Activated T-cell treated with anti-CD3 and anti-CD28 coated beads, Interleukin-2, amount 50 U/mL, for 4 hours (primary cell): Measurements from ENCODE around the gene TMEM167A. TPM values are rescaled to one million over a fixed set of nuclear protein-coding genes. Genes with fewer than 3 reads are reported as not detected.
"Not testable (repeated sequence)": the region's sequence is repeated elsewhere in the genome, so short reads cannot be mapped to it uniquely, and the experiment has no call there.

Source experiments
- ATAC-seq, 2 donors: fragments of 200-7000 bp; cut with Tn5 transposase; one replicate each; pipeline ENCODE4 v1.10.0; 2021
- DNase-seq: peaks from one replicate; pipeline ENCODE4 v3.0.0-alpha.2; 2020
- H3K27me3 Mint-ChIP-seq: one replicate; pipeline ENCODE4 v1.8.0; 2021; ENCODE audit warnings: low read depth, mixed read lengths
- H3K36me3 Mint-ChIP-seq: one replicate; pipeline ENCODE4 v1.8.0; 2022; ENCODE audit warnings: mixed read lengths; ENCODE audit not compliant: insufficient read depth
- H3K4me1 Mint-ChIP-seq: one replicate; pipeline ENCODE4 v1.8.0; 2021; ENCODE audit warnings: low read depth, mixed read lengths
- H3K4me3 Mint-ChIP-seq: one replicate; pipeline ENCODE4 v1.8.0; 2021; ENCODE audit warnings: mild to moderate bottlenecking, moderate library complexity, mixed read lengths
- H3K9me3 Mint-ChIP-seq: one replicate; pipeline ENCODE4 v1.8.0; 2021; ENCODE audit warnings: mixed read lengths
- total RNA-seq, 3 donors: library from RNA; stranded (reverse); gene quantifications; one replicate each; pipeline ENCODE4 v1.2.1, GENCODE V29; 2021

Gene TMEM167A
- total RNA-seq, 3 donors from 2014 or later = 99.5 to 114 (median 111) TPM

DNA sequence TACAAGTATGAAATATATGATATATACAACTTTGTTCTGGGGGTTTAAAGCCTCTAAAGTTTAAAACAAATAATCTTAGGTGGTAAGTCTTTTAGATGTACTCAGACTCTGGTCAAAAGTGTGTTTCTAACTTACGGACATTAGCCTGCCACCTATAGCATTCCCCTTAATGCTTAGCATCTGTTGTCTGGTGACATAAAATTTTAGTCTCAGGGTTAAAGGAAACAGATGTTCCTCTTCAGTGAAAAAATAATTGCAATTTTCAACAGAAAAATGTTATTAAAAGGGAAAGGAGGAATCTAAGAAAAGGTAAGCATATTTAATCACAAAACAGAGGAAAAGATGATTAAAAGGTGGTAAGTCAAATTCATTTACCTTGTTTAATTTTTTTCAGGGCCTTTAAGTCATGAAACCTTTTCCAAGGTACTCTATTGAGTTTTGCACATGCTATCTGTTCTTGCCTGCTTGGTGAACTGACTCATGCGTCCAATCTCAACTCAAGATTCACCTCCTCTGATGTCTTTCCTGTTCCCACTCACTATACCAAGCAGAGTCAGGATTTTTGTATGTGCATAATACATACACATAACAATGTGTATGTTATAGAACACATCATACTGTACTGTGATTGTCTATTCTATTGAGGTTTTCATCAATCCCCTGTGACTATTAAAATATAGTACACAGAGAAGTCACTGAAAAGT, 7.9 kb downstream of the TMEM167A start:
- peaks cover 25% of the 10 kb centered on the region for H3K36me3 Mint-ChIP-seq
- peaks cover 68% of the 10 kb centered on the region for H3K4me1 Mint-ChIP-seq
- H3K9me3 Mint-ChIP-seq = no peaks in the 10 kb centered on the region
- H3K27me3 Mint-ChIP-seq = no peaks in the 10 kb centered on the region
- peak in 1 of 2 donors; percentile 48 for ATAC-seq
- DNase-seq = no peak
- H3K4me3 Mint-ChIP-seq = no peak overlapping the region

DNA sequence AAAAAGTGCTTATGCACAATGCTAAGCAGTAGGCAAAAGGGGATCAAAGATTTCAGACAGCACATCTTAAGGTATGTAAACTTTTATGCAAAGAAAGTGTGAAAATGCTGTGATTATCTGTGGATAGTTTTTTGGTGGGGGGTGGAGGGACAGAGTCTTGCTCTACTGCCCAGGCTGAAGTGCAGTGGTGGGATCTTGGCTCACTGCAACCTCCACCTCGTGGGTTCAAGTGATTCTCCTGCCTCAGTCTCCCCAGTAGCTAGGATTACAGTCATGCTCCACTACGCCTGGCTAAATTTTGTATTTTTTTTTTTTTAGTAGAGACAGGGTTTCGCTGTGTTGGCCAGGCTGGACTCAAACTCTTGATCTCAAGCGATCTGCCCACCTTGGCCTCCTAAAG, 9.8 kb downstream of the TMEM167A start:
- H3K4me1 Mint-ChIP-seq = peaks cover 56% of the 10 kb centered on the region
- H3K27me3 Mint-ChIP-seq, ATAC-seq, H3K4me3 Mint-ChIP-seq, H3K9me3 Mint-ChIP-seq, DNase-seq: not testable (repeated sequence)
- H3K36me3 Mint-ChIP-seq = peaks cover 13% of the 10 kb centered on the region

DNA sequence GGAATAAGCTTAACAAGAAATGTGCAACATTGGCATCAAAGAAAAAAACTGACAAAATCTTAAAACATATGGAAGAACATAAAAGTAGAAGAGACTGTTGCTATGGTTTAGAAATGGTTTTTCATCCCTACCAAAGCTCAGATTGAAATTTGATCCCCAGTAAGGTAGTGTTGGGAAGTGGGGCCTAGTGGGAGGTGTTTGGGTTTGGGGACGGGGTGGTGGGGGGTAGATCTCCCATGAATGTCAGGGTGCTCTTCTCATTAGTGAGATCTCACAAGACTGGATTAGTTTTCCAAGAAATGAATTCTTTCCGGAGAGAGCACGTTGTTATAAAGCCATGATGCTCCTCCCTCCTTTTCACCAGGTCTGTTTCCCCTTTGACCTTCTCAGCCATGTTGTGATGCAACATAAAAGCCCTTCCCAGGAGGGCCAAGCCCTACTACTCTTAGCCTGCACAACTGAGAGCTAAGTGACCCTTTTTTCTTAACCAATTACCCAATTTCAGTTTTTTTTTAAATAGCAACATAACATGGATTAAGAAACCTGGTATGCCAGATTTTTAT, 10.6 kb downstream of the TMEM167A start:
- Mint-ChIP-seq H3K4me3 (no peak overlapping the region), H3K9me3 (no peaks in the 10 kb centered on the region), H3K27me3 (no peaks in the 10 kb centered on the region), H3K36me3 (peaks cover 10% of the 10 kb centered on the region), H3K4me1 (peaks cover 50% of the 10 kb centered on the region)
- no peak for DNase-seq
- ATAC-seq = no peak

DNA sequence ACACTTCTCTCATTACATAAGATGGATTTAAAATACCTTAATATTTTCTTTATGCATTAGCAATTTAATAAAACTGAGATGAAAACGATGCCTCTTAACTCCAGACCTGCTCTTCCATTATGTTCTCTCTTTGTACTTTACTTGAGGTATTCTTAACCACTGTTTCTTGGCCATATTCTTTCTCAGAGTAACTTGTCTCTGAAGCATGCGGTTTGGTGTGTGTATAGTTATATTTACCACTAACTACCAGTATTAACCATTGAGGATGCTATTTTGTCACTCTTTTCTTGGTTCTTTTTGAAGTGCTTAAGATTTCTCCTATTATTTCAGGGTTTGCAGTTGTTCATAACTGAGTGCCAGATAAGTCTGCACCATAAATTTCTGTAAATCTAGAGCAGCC, 17.9 kb downstream of the TMEM167A start:
- Mint-ChIP-seq H3K4me3 (no peak overlapping the region), H3K4me1 (peaks cover 26% of the 10 kb centered on the region), H3K9me3 (no peaks in the 10 kb centered on the region), H3K27me3 (no peaks in the 10 kb centered on the region), H3K36me3 (peaks cover 43% of the 10 kb centered on the region)
- DNase-seq (no peak), ATAC-seq (no peak)

DNA sequence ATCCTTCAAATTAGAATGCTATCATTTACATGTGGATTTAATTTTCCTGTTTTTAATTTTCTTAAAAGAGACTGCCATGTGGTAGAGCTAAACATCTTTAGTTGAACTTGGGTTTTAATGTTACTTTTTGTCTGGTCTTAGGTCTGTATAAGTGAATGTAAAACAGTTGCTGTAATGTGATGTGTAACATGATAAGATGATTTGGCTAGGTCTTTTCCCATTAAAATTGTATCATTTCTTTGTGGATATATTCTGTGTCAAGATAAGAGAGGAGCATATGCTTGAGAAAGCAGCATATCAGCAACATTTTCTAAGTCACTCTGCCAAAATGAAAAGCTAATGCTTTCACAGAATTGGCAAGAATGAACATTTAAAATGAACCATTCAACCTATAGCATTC, 18.5 kb downstream of the TMEM167A start:
- H3K4me3 Mint-ChIP-seq = no peak overlapping the region
- peaks cover 46% of the 10 kb centered on the region for H3K36me3 Mint-ChIP-seq
- DNase-seq (no peak), ATAC-seq (no peak)
- H3K9me3 Mint-ChIP-seq = no peaks in the 10 kb centered on the region
- peaks cover 23% of the 10 kb centered on the region for H3K4me1 Mint-ChIP-seq
- H3K27me3 Mint-ChIP-seq = no peaks in the 10 kb centered on the region

DNA sequence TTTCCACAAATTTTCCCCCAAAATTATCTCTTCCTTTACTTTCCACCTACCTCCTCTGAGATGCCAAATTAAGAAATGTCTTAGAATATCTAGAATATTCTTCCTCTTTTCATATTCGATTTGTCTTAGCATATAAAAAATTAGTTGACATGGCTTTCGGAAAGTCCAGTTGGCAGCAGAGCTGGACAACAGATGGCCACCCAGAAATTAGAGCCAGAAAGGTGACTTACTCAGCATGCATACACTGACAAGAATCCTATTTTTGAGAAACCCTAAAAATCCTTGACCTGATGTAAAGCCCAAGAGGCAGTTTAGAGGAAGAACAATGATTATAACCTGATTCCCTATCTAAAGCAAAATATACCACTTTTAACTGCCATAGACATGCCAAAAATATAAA, 22.0 kb downstream of the TMEM167A start:
- Mint-ChIP-seq H3K27me3 (no peaks in the 10 kb centered on the region), H3K4me1 (peaks cover 15% of the 10 kb centered on the region), H3K36me3 (peaks cover 58% of the 10 kb centered on the region), H3K4me3 (no peak overlapping the region), H3K9me3 (no peaks in the 10 kb centered on the region)
- no peak for DNase-seq
- no peak for ATAC-seq

DNA sequence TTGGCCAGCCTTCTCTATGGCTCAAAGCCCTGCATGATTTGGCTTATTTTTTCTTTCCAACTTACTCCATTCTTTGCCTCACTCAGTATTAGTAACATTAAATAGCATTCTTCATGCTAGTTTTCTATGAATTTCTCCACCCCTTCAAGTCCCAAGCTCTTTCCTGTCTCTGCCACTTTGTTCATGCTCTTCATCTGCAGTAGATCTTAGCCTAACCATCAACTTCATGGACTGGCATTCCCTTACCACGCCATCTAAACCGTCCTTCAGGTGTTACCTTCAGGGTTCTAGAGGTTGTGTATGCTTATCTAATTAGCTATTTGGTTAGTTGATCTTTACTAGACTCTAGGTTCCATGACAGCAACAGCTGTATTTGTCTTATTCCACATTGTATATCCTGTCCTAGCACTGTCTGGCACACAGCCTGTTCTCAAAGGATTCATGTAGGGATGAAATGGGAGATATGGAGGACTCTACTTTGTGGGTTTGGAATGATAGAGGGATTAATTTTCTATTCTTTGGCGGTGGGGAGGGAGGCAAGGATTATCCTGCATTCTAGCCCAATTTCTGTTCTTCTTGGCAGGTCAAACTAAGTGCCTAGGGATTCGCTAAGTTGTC, 26.4 kb downstream of the TMEM167A start:
- no peak for DNase-seq
- H3K27me3 Mint-ChIP-seq = no peaks in the 10 kb centered on the region
- H3K36me3 Mint-ChIP-seq = peaks cover 39% of the 10 kb centered on the region
- peaks cover 3% of the 10 kb centered on the region for H3K4me1 Mint-ChIP-seq
- H3K9me3 Mint-ChIP-seq = no peaks in the 10 kb centered on the region
- ATAC-seq = no peak
- no peak overlapping the region for H3K4me3 Mint-ChIP-seq

DNA sequence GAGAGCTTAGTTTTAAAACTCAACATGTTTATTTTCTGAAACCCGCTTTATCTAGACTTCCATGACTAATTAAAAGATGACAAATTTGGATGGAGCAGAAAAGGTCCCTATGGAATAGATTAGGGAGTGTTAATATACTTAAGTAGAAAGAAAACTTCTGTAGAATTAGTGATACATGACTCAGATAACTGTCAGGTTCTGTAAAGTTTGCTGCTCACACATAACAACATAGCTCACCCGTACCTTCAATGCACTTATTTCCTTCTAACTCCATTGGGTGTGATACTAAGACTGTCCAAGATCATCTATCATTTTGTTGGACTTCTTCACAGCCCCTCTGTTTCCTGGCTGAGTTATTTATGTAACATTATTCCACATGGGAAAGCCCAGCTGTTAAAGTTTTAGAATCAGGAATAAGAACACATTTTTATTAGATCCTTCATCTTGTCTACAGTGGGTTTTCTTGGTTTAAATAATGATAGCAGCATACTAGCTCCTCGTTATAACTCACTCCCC, 27.8 kb downstream of the TMEM167A start:
- Mint-ChIP-seq H3K36me3 (peaks cover 29% of the 10 kb centered on the region), H3K4me3 (no peak overlapping the region), H3K4me1 (no peaks in the 10 kb centered on the region), H3K27me3 (no peaks in the 10 kb centered on the region), H3K9me3 (no peaks in the 10 kb centered on the region)
- no peak for ATAC-seq
- DNase-seq = no peak

DNA sequence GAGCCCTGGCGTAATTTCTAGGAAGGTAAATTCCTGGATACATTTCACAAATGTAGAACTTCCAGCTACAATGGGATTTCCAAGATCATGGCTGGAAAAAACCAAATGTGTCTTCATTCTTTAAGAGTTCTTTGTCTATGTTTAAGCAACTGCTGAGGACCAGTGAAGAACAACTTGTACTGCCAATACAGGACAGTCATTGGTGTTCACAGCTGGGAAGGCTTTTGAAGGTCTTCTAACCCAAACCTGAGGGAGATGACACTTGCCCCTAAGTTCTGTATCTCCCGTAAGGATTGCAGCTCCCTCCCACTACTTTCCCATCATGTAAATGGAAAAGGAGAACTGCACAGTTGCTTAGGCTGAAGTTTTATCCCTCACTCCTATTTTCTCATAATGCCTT, 28.4 kb downstream of the TMEM167A start:
- no peak for ATAC-seq
- Mint-ChIP-seq H3K9me3 (no peaks in the 10 kb centered on the region), H3K36me3 (peaks cover 23% of the 10 kb centered on the region), H3K4me3 (no peak overlapping the region), H3K4me1 (no peaks in the 10 kb centered on the region), H3K27me3 (no peaks in the 10 kb centered on the region)
- no peak for DNase-seq

DNA sequence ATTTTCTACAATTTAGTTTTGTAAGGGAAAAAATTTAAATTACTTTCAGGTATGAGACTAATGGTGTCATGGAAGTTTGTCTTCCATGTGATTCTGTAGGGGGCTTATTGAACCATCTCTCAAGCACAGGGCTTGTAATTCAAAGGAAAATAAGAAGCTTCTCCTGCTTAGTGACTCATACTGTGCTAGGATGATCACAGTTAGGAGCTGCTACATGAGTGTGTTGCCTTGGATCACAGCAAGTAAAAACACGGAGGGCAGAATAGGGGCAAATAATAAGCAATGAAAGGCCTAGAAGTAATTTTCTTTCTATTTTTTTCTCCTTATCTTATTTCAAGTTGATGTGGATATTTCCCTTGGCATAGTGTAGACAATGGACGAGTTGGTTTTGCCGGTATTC, 28.9 kb downstream of the TMEM167A start:
- no peak for DNase-seq
- Mint-ChIP-seq H3K4me1 (no peaks in the 10 kb centered on the region), H3K4me3 (no peak overlapping the region), H3K36me3 (peaks cover 22% of the 10 kb centered on the region), H3K27me3 (no peaks in the 10 kb centered on the region), H3K9me3 (no peaks in the 10 kb centered on the region)
- ATAC-seq = no peak

DNA sequence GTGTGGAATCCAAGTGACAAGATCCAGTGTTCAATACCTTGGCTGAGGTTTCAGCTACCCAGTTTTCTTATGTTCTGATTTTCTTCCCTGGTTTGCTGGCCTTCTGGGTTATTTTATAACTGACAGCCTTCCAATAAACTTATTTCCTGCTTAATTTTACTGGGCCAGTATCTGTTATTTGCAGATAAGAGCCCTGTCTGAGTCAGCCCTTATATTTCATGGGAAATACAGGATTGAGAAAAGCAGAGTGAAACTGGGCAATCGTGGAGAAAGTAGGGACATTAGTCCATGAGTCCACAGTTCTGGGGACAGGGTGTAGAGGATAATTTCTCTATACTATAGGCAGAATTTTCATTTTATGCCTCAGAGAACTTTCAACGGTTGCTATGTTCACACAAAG, 32.3 kb downstream of the TMEM167A start:
- Mint-ChIP-seq H3K36me3 (peaks cover 8% of the 10 kb centered on the region), H3K9me3 (no peaks in the 10 kb centered on the region), H3K27me3 (no peaks in the 10 kb centered on the region), H3K4me1 (no peaks in the 10 kb centered on the region), H3K4me3 (no peak overlapping the region)
- ATAC-seq = no peak
- no peak for DNase-seq

DNA sequence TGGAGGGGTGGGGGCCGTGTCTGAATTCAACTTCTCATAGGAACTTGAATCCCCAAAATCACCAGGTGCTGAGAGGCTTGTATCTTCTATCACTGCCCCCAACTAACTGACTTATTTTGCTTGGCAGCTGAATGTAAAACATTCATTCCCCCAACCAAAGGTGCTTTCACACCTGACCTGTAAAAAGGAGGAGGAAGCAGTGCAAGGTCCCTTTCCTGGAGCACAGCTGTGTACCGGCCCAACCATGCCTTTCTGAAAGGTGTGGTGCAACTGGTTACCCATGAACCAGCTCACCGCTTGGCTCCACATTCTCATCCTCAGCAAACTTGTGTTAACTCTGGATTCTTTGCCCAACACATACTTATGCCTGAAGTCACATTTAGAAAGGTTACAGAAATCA, 34.7 kb downstream of the TMEM167A start:
- no peak for ATAC-seq
- H3K27me3 Mint-ChIP-seq = no peaks in the 10 kb centered on the region
- DNase-seq = no peak
- H3K4me3 Mint-ChIP-seq = no peak overlapping the region
- no peaks in the 10 kb centered on the region for H3K9me3 Mint-ChIP-seq
- H3K36me3 Mint-ChIP-seq = peaks cover 5% of the 10 kb centered on the region
- no peaks in the 10 kb centered on the region for H3K4me1 Mint-ChIP-seq

DNA sequence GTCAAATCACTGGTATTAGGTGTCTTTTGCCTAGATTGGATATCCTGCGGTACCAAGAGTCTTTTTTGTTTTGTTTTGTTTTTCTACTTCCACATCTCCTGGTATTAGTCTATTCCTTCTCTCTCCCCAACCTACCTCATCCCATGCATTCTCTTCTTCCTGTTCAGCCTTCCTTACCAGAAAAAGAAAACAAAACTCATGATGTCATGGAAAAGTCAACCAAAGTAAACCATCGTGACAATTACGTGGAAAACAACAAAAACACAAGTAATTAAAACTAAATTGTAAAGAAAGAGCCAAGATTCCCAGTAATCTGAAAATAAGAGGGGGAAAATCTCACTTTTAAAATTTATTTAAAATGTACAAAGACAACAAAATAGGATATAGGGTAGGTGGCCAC, 38.3 kb downstream of the TMEM167A start:
- DNase-seq = no peak
- no peaks in the 10 kb centered on the region for H3K9me3 Mint-ChIP-seq
- peaks cover 3% of the 10 kb centered on the region for H3K4me1 Mint-ChIP-seq
- no peaks in the 10 kb centered on the region for H3K27me3 Mint-ChIP-seq
- H3K36me3 Mint-ChIP-seq = peaks cover 5% of the 10 kb centered on the region
- no peak overlapping the region for H3K4me3 Mint-ChIP-seq
- no peak for ATAC-seq

DNA sequence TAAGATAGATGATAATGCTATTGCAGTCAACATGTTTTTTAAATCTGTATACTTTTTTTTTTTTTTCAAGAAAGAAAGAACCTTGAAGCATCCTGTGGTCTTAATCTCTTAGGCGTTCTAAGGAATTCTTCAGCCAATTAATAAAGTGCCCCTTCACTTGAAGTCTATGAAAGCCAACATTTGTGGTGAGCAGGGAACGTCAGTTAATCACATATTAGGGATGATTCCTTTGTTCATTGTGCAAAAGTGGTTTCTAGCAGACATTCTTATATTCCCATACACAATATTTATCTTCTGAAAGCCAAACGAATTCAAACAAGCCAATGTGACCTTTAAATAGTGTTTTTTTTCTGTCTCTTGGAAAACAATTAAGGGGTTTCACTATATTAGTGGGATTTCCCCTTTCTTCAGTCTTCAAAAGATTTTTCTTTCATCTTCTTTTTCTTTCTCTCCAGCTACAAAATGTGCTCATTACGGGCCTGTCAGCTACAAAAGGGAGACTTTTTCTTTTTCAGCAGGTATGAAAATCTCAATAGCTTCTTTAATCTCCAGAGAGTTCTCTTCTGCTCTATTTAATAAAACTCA, 40.1 kb downstream of the TMEM167A start:
- no peaks in the 10 kb centered on the region for H3K9me3 Mint-ChIP-seq
- H3K27me3 Mint-ChIP-seq = no peaks in the 10 kb centered on the region
- ATAC-seq (no peak), DNase-seq (no peak)
- no peak overlapping the region for H3K4me3 Mint-ChIP-seq
- no peaks in the 10 kb centered on the region for H3K36me3 Mint-ChIP-seq
- peaks cover 3% of the 10 kb centered on the region for H3K4me1 Mint-ChIP-seq
